SK-N-SH treated with all-trans-retinoic acid at 6 μM for 48 hours (cell line): ENCODE measurements around the gene CFAP97D1.

ENCODE experiments used
- CREB5 ChIP-seq: fragments of 250-450 bp; sonication (Bioruptor Pico); IDR thresholded peaks from 2 replicates; pipeline ENCODE4 v1.5.1; 2020; ENCODE audit warnings: low read depth, mild to moderate bottlenecking, moderate library complexity
- ESRRG ChIP-seq: fragments of 250-450 bp; sonication (Bioruptor Pico); IDR thresholded peaks from 2 replicates; pipeline ENCODE4 v1.6.1; 2021; ENCODE audit warnings: mild to moderate bottlenecking
- PATZ1 ChIP-seq: fragments of 250-450 bp; sonication (Bioruptor Pico); IDR thresholded peaks from 2 replicates; pipeline ENCODE4 v1.8.0; 2020; ENCODE audit warnings: mild to moderate bottlenecking, moderate library complexity, borderline replicate concordance
- RARB ChIP-seq: fragments of 250-450 bp; sonication (Bioruptor Pico); IDR thresholded peaks from 2 replicates; pipeline ENCODE4 v1.8.0; 2021; ENCODE audit warnings: mild to moderate bottlenecking, moderate library complexity

- TF ChIP-seq PATZ1: no peak
- TF ChIP-seq ESRRG (CRISPR knock-in tag): no peak
- TF ChIP-seq RARB (CRISPR knock-in tag): no peak
- TF ChIP-seq CREB5 (CRISPR knock-in tag): no peak
Measured at GRCh38 chr17:43779145-43780125, 800 bp upstream of the CFAP97D1 start.
